Liver (tissue), 2 donors: Measurements from ENCODE around the gene SMPD3.

Source experiments
- FOXA2 ChIP-seq: IDR thresholded peaks from 2 replicates; pipeline ENCODE4 v1.6.1; 2016; ENCODE audit warnings: antibody characterized with exemption
- YY1 ChIP-seq: IDR thresholded peaks from 2 replicates; pipeline ENCODE4 v1.6.1; 2016; ENCODE audit warnings: antibody characterized with exemption, mild to moderate bottlenecking
- TF ChIP-seq, protein P1 (sequence below): fragments of 150-350 bp; IDR thresholded peaks from 2 replicates; pipeline ENCODE4 v1.5.1; 2017; ENCODE audit warnings: improper control_type of control experiment, low read depth, low read length; ENCODE audit not compliant: missing input control
- donor health status: healthy.

DNA sequence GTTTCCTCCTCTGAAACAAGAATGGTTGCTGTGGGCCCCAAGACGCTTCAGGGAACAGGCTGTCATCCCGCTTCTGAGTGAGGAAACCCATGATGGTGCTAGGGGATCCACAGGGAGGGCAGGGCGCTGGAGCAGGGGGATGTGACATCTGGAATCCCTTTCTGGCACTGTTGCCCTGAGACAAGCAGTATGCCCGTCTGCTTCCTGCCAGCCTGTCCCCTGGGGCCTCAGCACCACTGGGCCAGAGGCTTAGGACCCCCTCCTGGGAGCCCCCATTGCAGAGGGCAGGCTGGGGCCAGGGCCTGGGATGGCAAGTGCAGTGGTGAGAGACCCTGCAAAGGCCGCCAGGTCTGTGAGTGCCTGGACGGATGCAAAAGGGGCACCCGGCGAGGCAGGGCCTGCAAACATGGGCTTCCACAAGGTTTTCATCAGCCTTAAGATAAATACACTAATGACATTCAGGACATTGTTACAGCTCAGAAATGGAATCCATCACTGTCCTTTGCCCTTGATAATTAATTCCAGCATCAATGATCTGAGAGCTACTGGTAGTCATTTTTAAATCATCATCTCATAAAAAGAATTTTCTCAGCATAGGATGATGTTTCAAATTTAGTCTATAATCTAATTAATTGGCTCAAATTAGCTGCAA, 85.9 kb downstream of the SMPD3 start:
- TF ChIP-seq YY1 = no peak
- TF ChIP-seq, protein P1, sequence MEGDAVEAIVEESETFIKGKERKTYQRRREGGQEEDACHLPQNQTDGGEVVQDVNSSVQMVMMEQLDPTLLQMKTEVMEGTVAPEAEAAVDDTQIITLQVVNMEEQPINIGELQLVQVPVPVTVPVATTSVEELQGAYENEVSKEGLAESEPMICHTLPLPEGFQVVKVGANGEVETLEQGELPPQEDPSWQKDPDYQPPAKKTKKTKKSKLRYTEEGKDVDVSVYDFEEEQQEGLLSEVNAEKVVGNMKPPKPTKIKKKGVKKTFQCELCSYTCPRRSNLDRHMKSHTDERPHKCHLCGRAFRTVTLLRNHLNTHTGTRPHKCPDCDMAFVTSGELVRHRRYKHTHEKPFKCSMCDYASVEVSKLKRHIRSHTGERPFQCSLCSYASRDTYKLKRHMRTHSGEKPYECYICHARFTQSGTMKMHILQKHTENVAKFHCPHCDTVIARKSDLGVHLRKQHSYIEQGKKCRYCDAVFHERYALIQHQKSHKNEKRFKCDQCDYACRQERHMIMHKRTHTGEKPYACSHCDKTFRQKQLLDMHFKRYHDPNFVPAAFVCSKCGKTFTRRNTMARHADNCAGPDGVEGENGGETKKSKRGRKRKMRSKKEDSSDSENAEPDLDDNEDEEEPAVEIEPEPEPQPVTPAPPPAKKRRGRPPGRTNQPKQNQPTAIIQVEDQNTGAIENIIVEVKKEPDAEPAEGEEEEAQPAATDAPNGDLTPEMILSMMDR = no peak
- no peak for TF ChIP-seq FOXA2
